ENCODE data around the gene IRF6. TPM values are rescaled to one million over a fixed set of nuclear protein-coding genes. Genes with fewer than 3 reads are reported as not detected.

IRF6 gene
- total and polyA plus RNA-seq, 2 of the 8 experiments (the other 6 are each of a cell fraction or from before 2014, with no cell fraction given), result 9.6 to 13.4 TPM

DNA sequence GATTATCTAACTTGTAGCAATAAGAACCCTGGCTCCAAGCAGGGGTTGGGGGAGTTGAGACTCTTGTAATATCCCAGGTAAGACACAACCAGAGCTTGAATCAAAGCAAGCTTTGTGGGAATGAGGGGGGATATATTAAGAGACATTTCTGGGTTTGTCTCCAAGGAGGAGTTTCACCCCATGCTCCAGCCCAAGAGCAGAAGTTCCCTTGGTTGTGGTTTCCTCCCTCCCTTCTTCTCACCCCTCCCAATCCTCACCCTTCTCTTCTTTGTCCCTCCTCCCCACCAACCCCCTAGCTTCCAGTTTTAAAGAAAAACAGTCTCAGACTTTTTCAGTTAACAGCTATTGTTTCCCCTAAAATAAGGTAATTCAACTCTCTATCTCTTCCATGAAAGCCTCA is 38.2 kb downstream of the IRF6 start:
- no peak overlapping the region for H2BK20ac ChIP-seq (ENCODE audit: low read length)
- no peak overlapping the region for H3K56ac ChIP-seq (replicated peaks; ENCODE audit: insufficient read length, low read depth, low read length)
- peaks cover 5 to 8% of the 10 kb centered on the region in 2 experiments; a peak in 2 of 4 replicates for H3K9me3 ChIP-seq (ENCODE audit: insufficient read depth in 2 of 2, low read depth in 1 of 2, low read length in 1 of 2)
- no peak overlapping the region for H2BK120ac ChIP-seq (replicated peaks; ENCODE audit: low read depth, low read length)
- H4K91ac ChIP-seq (replicated peaks; ENCODE audit: insufficient read length, low read length), result no peak overlapping the region
- DNase-seq (ENCODE audit: low read depth in 1 of 2, low spot score in 2 of 2), result no peak
- H3K4me2 ChIP-seq (ENCODE audit: insufficient read depth in 1 of 2, low read depth in 2 of 2, low read length in 2 of 2), result no peak overlapping the region
- H3K23me2 ChIP-seq (ENCODE audit: low read depth, low read length), result peaks cover 13% of the 10 kb centered on the region; the same call in 1 of the 2 replicates
- peaks cover 0 to 2% (median 0%) of the 10 kb centered on the region in 4 experiments; a peak in 2 of 7 replicates for H3K27me3 ChIP-seq (replicated peaks in 1 of 4; ENCODE audit: control insufficient read depth in 3 of 4, extremely low read depth in 1 of 4, insufficient read depth in 3 of 4, low read length in 3 of 4)
- ChIA-PET POLR2A (ENCODE audit: partially characterized antibody) (no interaction called here), CTCF (ENCODE audit: partially characterized antibody) (interaction anchor here (0.9 to 3.1 kb wide), 5 partner anchors 8 to 60 kb away, joined by 3 to 14 read pairs (median 4); partner anchors contain the start of genes C1orf74 and UTP25)
- no peak overlapping the region for H2BK12ac ChIP-seq (ENCODE audit: low read depth, low read length)
- no peak overlapping the region for H2AFZ ChIP-seq (ENCODE audit: low read length)
- H3K79me1 ChIP-seq (ENCODE audit: low read depth, low read length), result no peaks in the 10 kb centered on the region
- no peak overlapping the region for H2AK5ac ChIP-seq (ENCODE audit: low read depth, low read length)
- no peak overlapping the region for H3K4me3 ChIP-seq (ENCODE audit: extremely low read depth in 1 of 4, insufficient read depth in 2 of 4, low read depth in 3 of 4, low read length in 4 of 4)
- H3K18ac ChIP-seq (ENCODE audit: extremely low read depth, low read length), result no peak overlapping the region
- H3K36me3 ChIP-seq (ENCODE audit: control insufficient read depth in 2 of 4, insufficient read depth in 4 of 4, low read length in 3 of 4), result no peaks in the 10 kb centered on the region; a peak in 1 of 8 replicates
- peaks cover 0 to 11% of the 10 kb centered on the region in 2 experiments for H4K20me1 ChIP-seq (replicated peaks in 1 of 2; ENCODE audit: control insufficient read depth in 1 of 2, insufficient read depth in 2 of 2, low read length in 2 of 2)
- no peak overlapping the region for H3K4ac ChIP-seq (replicated peaks; ENCODE audit: insufficient read length, low read depth, low read length)
- H3K14ac ChIP-seq (ENCODE audit: insufficient read length), result no peak overlapping the region
- H3K23ac ChIP-seq (ENCODE audit: insufficient read length), result no peak overlapping the region
- H4K8ac ChIP-seq (ENCODE audit: extremely low read depth, insufficient read depth, low read length), result no peak overlapping the region
- H3K9ac ChIP-seq (replicated peaks in 1 of 4; ENCODE audit: extremely low read depth in 1 of 4, low read depth in 3 of 4, low read length in 3 of 4), result no peak overlapping the region
- H4K5ac ChIP-seq (ENCODE audit: insufficient read length, low read depth, low read length), result no peak overlapping the region
- no peak for FAIRE-seq
- no peak overlapping the region for H2BK5ac ChIP-seq (ENCODE audit: low read depth, low read length)
- no peaks in the 10 kb centered on the region for H3K79me2 ChIP-seq (ENCODE audit: control insufficient read depth in 1 of 2, insufficient read depth in 2 of 2, low read length in 2 of 2)
- H2BK15ac ChIP-seq (ENCODE audit: low read length), result no peak overlapping the region
- H3K27ac ChIP-seq (ENCODE audit: low read depth, low read length), result no peak overlapping the region
- H3K4me1 ChIP-seq (replicated peaks in 1 of 4; ENCODE audit: control insufficient read depth in 3 of 4, insufficient read depth in 4 of 4, low read length in 3 of 4), result no peaks in the 10 kb centered on the region; a peak in 1 of 7 replicates
- TF ChIP-seq EZH2 (IDR thresholded peaks at IDR 0.05; ENCODE audit: low read depth, low read length, severe bottlenecking) (no peak), SIN3A (conservative IDR thresholded peaks at IDR 0.05 in 1 of 2, IDR thresholded peaks at IDR 0.05 in 1 of 2; ENCODE audit: low read depth in 1 of 2, low read length in 2 of 2) (no peak), PHF8 (conservative IDR thresholded peaks at IDR 0.05; ENCODE audit: low read depth, low read length) (no peak), ASH2L (IDR thresholded peaks at IDR 0.05; ENCODE audit: low read length) (no peak), POLR2A (IDR thresholded peaks at IDR 0.05; ENCODE audit: control extremely low read depth in 1 of 2, low read depth in 2 of 2, low read length in 2 of 2) (no peak), GTF2F1 (IDR thresholded peaks at IDR 0.05; ENCODE audit: borderline replicate concordance, low read depth, low read length) (no peak), HDAC2 (IDR thresholded peaks at IDR 0.05; ENCODE audit: borderline replicate concordance in 1 of 2, low read depth in 2 of 2, low read length in 2 of 2) (no peak), TCF12 (IDR thresholded peaks at IDR 0.05; ENCODE audit: low read depth, low read length) (no peak), YY1 (IDR thresholded peaks at IDR 0.05; ENCODE audit: low read depth, low read length) (no peak), EP300 (IDR thresholded peaks at IDR 0.05; ENCODE audit: borderline replicate concordance in 1 of 2, low read depth in 2 of 2, low read length in 2 of 2) (no peak), SP2 (IDR thresholded peaks at IDR 0.05; ENCODE audit: low read length) (no peak), CBX8 (IDR thresholded peaks at IDR 0.05; ENCODE audit: borderline replicate concordance, low read depth, low read length) (no peak)

Measured in H1 (cell line).